GM10266 (cell line): Measurements from ENCODE around the gene FARS2.
A peak's percentile ranks its signal among the peaks of the same experiment; 100 is the strongest.

Experiments used
- DNase-seq: peaks from one replicate; pipeline ENCODE4 v3.0.0; 2012; ENCODE audit errors: extremely low spot score
- TF ChIP-seq, protein P1 (sequence below): IDR thresholded peaks from 2 replicates; pipeline ENCODE4 v1.5.1; 2012; ENCODE audit warnings: mild to moderate bottlenecking, low read depth; ENCODE audit not compliant: control insufficient read depth, insufficient read depth; ENCODE audit errors: missing control alignments

The FARS2 gene

DNA sequence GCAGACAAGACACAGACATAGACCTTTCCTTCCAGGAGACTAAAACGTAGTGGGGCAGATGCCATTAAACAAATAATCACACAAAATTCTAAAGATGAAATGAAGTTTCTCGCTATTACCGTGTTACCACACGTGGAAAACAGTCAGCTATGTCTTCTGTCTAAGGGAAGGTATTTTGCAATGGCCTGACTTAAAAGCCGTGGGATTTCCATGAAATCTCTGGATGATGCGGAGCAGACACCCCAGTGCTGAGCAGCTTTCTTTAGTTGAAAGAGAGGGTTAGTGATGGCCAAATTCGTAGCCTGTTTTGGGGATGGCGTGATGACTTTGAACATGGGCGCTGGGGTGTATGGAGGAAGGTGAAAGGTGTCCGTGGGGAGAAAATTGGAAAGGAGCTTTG is 463.6 kb downstream of the FARS2 start:
- TF ChIP-seq, protein P1, sequence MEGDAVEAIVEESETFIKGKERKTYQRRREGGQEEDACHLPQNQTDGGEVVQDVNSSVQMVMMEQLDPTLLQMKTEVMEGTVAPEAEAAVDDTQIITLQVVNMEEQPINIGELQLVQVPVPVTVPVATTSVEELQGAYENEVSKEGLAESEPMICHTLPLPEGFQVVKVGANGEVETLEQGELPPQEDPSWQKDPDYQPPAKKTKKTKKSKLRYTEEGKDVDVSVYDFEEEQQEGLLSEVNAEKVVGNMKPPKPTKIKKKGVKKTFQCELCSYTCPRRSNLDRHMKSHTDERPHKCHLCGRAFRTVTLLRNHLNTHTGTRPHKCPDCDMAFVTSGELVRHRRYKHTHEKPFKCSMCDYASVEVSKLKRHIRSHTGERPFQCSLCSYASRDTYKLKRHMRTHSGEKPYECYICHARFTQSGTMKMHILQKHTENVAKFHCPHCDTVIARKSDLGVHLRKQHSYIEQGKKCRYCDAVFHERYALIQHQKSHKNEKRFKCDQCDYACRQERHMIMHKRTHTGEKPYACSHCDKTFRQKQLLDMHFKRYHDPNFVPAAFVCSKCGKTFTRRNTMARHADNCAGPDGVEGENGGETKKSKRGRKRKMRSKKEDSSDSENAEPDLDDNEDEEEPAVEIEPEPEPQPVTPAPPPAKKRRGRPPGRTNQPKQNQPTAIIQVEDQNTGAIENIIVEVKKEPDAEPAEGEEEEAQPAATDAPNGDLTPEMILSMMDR: no peak
- DNase-seq: no peak

DNA sequence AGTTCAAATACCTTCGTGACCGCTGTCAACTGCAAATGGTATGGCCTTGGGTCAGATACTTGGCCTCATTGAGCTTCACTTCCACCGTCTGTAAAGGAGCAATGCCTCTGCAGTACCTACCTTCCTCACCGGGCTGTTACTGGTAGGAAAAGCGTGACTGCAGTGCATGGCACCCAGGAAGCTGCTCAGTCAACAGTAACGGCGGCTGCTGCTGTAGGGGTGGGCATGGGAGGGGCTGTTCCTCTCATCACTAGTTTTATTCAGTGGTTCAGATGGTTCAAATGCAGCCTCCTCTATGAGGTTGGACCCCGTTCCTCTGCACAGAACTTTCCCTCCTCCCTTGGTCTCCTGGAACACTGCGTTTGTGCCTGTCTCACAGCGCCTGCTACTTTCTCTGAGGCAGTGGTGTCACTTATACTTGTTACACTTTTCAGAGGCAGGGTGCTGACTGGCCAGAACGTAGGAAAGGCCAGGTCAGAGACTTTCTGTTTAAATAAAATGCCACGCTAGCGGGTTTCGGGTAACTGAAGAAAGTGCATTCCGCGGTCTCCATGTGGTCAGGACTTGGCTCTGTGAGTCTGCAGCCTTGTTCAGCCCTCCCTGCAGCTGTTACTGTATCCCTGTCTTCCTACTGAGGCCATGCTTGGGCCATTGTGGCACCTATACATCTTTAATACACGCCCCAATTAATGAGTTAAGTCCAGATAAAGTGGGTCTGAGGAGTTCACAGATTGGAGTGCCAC is 465.8 kb downstream of the FARS2 start:
- DNase-seq: no peak
- TF ChIP-seq, protein P1: no peak

DNA sequence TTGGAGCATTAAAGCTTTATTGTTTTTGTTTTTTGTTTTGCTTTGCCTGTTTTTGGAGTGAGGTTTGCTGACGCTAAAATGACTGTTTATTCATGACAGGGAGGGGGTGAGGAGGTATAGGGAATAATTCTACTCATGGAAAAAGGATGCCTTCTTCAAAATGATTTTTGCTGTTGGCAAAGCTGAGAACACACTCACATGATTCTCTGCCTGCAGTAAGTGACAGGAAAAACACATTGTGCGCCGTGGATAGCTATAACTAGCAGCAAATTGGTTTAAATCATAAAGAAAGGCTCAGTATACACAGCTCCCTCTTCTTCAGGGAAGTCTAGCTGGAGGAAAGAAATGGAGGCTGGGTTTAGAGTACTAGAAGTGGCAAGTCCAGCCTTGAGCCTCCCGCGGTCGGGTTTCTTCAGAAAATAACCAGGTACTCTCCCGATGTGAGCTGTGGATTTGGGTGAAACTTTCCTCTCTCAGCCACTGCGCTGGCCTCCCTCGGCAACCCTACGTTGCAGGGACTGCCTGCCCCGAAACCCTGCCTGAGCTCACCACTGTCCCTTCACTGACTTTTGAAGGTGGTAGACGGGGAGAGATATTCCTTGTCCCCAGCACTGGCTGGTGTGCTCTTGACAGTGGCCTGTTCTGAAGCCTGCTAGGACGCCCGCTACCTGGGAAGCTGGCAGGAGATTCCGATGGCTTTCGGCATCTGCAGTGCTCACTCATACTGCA is 467.2 kb downstream of the FARS2 start:
- DNase-seq: no peak
- TF ChIP-seq, protein P1: no peak

DNA sequence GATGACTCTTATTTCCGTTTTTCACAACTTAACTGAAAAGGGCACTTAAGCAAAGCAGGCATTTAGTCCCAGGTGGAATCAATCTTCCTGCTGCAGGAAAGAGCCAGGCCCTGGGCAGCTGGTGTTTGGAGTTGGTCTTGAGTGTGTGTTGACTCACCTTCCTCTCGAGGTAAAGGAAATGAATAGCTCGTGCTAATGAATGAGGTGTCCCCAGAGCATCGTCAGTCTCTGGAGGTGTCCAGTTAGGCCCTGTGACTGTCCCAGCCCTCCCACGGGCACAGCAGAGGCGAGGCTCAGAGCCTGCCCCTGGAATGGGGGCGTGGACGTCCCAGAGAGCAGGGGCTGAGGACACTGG is 467.7 kb downstream of the FARS2 start:
- TF ChIP-seq, protein P1: no peak
- DNase-seq: no peak

DNA sequence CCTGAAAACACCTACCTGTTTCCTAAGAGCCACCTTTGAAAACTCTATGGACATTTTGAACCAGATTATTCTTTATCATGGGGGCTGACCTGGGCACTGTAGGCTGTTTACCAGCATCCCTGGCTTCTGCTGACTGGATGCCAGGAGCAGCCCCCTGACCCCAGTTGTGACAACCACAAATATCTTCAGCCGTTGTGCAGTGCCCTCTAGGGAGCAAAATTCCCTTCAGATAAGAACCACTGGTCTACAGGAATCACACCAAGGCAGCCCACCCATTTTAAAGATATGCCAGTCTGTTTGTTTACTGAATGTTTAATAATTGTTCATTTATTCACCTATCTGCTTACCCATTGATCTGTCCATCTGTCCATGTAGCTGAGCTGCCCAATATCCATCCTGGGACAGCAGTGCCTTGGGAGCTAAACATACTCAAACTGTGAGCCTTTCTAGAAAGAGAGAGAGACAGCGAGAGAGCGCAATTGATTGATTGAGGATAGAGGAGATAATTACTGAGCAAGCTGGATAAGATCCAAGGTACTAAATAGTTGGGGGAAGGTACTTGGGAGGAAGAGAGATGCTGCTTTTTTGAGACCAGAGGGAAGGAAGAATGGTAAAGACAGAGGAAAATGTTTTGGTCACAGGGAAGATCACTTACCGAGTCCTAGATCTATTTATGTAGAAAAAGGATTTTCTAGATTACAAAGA is 468.7 kb downstream of the FARS2 start:
- TF ChIP-seq, protein P1: peak; percentile 12
- no peak for DNase-seq

DNA sequence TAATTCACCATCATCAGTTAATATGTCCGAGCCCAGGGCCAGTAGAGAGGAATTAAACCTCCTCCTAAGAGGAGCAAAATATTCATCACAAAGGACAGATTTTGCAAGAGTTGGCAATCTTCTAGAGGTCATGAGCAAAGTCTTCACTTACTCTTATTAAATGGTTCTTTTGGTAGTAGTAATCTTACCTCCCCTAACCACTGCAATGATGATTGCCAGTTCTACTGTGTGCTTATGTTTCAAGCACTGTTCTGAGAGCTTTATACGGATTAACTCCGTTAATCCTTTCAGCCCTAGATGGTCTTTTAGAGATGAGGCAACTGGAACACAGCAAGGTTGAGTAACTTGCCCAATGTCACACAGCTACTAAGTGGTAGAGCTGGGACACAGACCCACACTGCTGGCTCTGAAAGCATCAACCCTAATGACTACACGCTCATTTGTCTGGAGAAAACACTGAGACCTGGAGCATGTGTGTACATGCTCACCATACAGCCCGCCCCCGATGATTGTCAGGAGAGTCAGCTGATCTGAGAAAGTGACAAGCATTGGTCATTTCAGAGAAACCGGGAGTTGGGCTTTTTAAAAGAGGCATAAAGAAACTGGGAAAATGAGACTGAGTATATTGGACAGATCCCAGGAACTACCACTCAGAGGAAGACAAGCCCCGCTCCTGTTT is 469.4 kb downstream of the FARS2 start:
- TF ChIP-seq, protein P1: no peak
- DNase-seq: no peak

DNA sequence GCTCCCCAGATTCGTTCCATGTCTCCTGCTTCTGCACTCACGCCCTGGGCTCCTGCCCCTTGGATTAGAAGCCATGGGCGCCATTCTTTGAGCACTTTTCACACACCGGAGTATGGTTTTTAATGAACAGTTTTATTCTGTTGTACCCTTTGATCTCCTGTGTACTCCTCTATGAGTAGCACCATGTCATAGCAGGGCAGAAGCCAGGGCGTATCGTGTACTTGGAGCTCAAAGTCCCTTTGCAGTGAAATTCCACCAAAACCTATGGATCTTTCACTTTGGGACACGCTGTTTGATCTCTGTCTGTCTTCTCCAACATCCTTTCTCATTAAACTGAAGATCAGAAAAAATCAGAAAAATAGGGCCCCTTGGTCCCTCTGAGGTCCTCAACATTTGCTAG is 470.1 kb downstream of the FARS2 start:
- DNase-seq: no peak
- TF ChIP-seq, protein P1: no peak
